Measurements from ENCODE around the gene TDRD10. TPM values are rescaled to one million over a fixed set of nuclear protein-coding genes. Genes with fewer than 3 reads are reported as not detected.

Gene TDRD10
- total and polyA plus RNA-seq, 2 donors (not counting 1 experiment from before 2014, with no cell fraction given): 0.06 TPM; not detected in 1

DNA sequence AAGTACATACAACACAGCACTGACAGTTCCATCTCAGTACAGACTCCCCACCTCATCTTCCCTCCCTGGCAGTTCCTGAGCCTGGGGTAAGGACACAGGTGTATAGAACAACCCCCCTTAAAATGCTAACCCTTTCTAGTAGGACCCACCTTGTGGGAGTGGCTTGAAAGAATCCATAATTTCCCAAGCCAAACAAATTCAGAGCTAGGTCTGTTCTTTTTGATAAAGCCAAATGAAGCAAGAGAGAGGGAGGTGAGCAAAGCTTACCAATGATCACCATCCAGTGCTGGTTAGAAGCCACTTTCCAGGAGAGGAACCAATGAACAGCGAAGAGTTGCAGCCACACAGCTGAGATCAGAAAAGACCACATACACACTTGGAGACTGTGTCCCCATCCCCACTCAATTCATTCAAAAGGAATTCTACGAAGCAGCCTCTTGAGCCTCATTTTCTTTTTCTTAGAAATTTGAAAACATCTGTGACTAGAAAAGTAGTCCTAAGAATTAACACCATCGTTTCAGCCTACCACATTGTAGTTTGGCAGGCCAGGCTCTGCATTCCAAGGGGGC lies 47.3 kb downstream of the TDRD10 start:
- no peak for ATAC-seq (ENCODE audit: low read depth)

DNA sequence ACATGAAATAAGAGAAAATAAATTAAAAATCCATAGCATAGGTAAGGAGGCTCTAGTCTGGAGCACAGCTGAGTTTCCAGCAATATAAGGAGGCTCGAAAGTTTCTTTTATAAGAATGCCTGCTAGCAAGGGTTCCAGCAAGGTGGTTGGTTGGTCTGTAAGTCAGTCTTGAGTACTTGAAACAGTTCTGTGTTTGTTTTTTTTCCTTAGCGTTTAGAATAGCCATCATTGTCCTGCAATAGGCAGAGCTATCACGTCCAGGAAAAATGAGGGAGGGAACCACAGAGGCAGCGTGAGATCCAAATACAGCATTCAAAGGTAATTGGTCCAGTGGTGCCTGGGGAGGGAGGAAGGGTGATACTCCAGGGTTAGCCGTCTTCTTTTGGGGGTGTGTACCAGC lies 48.1 kb downstream of the TDRD10 start:
- peaks cover 39% of the 10 kb centered on the region for H4K20me1 ChIP-seq (ENCODE audit: control insufficient read depth, insufficient read depth, low read length, poor library complexity, severe bottlenecking)
- no peaks in the 10 kb centered on the region for H3K27me3 ChIP-seq (replicated peaks in 1 of 4; ENCODE audit: control extremely low read depth in 1 of 4, control insufficient read depth in 3 of 4, insufficient read depth in 4 of 4, low read length in 3 of 4)
- DNase-seq: no peak
- H3K4me3 ChIP-seq (ENCODE audit: control extremely low read depth in 1 of 5, extremely low read depth in 1 of 5, insufficient read depth in 1 of 5, low read depth in 2 of 5, low read length in 4 of 5): no peak overlapping the region
- 90% methylated on average over 4 of the region's 5 CpGs for WGBS (ENCODE audit: insufficient coverage)
- H3K4me1 ChIP-seq (ENCODE audit: control insufficient read depth in 2 of 2, insufficient read depth in 2 of 2, low read length in 2 of 2): no peaks in the 10 kb centered on the region
- TF ChIP-seq, protein P1, sequence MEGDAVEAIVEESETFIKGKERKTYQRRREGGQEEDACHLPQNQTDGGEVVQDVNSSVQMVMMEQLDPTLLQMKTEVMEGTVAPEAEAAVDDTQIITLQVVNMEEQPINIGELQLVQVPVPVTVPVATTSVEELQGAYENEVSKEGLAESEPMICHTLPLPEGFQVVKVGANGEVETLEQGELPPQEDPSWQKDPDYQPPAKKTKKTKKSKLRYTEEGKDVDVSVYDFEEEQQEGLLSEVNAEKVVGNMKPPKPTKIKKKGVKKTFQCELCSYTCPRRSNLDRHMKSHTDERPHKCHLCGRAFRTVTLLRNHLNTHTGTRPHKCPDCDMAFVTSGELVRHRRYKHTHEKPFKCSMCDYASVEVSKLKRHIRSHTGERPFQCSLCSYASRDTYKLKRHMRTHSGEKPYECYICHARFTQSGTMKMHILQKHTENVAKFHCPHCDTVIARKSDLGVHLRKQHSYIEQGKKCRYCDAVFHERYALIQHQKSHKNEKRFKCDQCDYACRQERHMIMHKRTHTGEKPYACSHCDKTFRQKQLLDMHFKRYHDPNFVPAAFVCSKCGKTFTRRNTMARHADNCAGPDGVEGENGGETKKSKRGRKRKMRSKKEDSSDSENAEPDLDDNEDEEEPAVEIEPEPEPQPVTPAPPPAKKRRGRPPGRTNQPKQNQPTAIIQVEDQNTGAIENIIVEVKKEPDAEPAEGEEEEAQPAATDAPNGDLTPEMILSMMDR (IDR thresholded peaks at IDR 0.05): no peak
- no peak for TF ChIP-seq EZH2 (IDR thresholded peaks at IDR 0.05; ENCODE audit: borderline replicate concordance, insufficient read depth, low read depth, low read length, poor library complexity, severe bottlenecking)
- no peak overlapping the region for H3K9ac ChIP-seq (ENCODE audit: low read length)
- H2AFZ ChIP-seq (ENCODE audit: insufficient read depth, low read depth, low read length, poor library complexity, severe bottlenecking): no peak overlapping the region
- H3K36me3 ChIP-seq (replicated peaks in 1 of 2; ENCODE audit: control extremely low read depth in 1 of 2, control insufficient read depth in 1 of 2, extremely low read depth in 1 of 2, insufficient read depth in 2 of 2, low read length in 1 of 2): peaks cover 20 to 64% of the 10 kb centered on the region in 2 experiments
- H3K9me3 ChIP-seq (ENCODE audit: control extremely low read depth in 1 of 3, control insufficient read depth in 2 of 3, insufficient read depth in 1 of 3, low read length in 2 of 3): peaks cover 0 to 3% (median 0%) of the 10 kb centered on the region in 3 donors
- CTCF ChIA-PET: interaction anchor here (6.6 kb wide), 1 partner anchor 68 kb away, joined by 188 read pairs; no protein-coding TSS in a partner anchor
- H3K4me1 Mint-ChIP-seq: peaks cover 7% of the 10 kb centered on the region
- POLR2A ChIA-PET: no interaction called here
- H3K4me3 Mint-ChIP-seq: no peak overlapping the region
- no peak for ATAC-seq (ENCODE audit: low read depth)
- intact Hi-C loops (cut with micrococcal nuclease): no loop called here
- no peak overlapping the region for H3K27ac Mint-ChIP-seq
- peaks cover 4% of the 10 kb centered on the region for H3K27me3 Mint-ChIP-seq
- no peaks in the 10 kb centered on the region for H3K79me2 ChIP-seq (ENCODE audit: control insufficient read depth, insufficient read depth, low read length)
- no peak overlapping the region for H3K4me2 ChIP-seq (replicated peaks; ENCODE audit: low read depth, low read length, poor library complexity, severe bottlenecking)
- no peaks in the 10 kb centered on the region for H3K9me3 Mint-ChIP-seq (ENCODE audit: insufficient read depth)
- H3K27ac ChIP-seq (ENCODE audit: low read length in 2 of 2): no peak overlapping the region

More for the DNA sequence above, 47.3 kb downstream of the TDRD10 start:
- no peak overlapping the region for H2AFZ ChIP-seq (ENCODE audit: insufficient read depth, low read depth, low read length, poor library complexity, severe bottlenecking)
- ChIA-PET CTCF (interaction anchor here (1.0 to 6.6 kb wide), 2 partner anchors 10 to 67 kb away, joined by 3 to 188 read pairs; no protein-coding TSS in a partner anchor), POLR2A (no interaction called here)
- H3K9me3 ChIP-seq (ENCODE audit: control extremely low read depth in 1 of 3, control insufficient read depth in 2 of 3, insufficient read depth in 1 of 3, low read length in 2 of 3): peaks cover 0 to 3% (median 0%) of the 10 kb centered on the region in 3 donors
- H3K79me2 ChIP-seq (ENCODE audit: control insufficient read depth, insufficient read depth, low read length): no peaks in the 10 kb centered on the region
- Mint-ChIP-seq H3K9me3 (ENCODE audit: insufficient read depth) (no peaks in the 10 kb centered on the region), H3K4me3 (no peak overlapping the region), H3K4me1 (peaks cover 7% of the 10 kb centered on the region), H3K27ac (no peak overlapping the region), H3K27me3 (peaks cover 8% of the 10 kb centered on the region)
- TF ChIP-seq, protein P1 (IDR thresholded peaks at IDR 0.05): no peak
- TF ChIP-seq EZH2 (IDR thresholded peaks at IDR 0.05; ENCODE audit: borderline replicate concordance, insufficient read depth, low read depth, low read length, poor library complexity, severe bottlenecking): no peak
- DNase-seq: no peak
- no peaks in the 10 kb centered on the region for H3K27me3 ChIP-seq (replicated peaks in 1 of 4; ENCODE audit: control extremely low read depth in 1 of 4, control insufficient read depth in 3 of 4, insufficient read depth in 4 of 4, low read length in 3 of 4)
- WGBS (ENCODE audit: insufficient coverage): 93% methylated on average over 2 of the region's 3 CpGs
- no peak overlapping the region for H3K4me3 ChIP-seq (ENCODE audit: control extremely low read depth in 1 of 5, extremely low read depth in 1 of 5, insufficient read depth in 1 of 5, low read depth in 2 of 5, low read length in 4 of 5)
- no peak overlapping the region for H3K27ac ChIP-seq (ENCODE audit: low read length in 2 of 2)
- H3K4me1 ChIP-seq (ENCODE audit: control insufficient read depth in 2 of 2, insufficient read depth in 2 of 2, low read length in 2 of 2): no peaks in the 10 kb centered on the region
- H3K9ac ChIP-seq (ENCODE audit: low read length): no peak overlapping the region
- intact Hi-C loops (cut with micrococcal nuclease): loop anchor here (5.0 kb wide), 1 partner anchor 227 kb away; the partner anchor contains the start of gene AQP10
- peaks cover 32% of the 10 kb centered on the region for H4K20me1 ChIP-seq (ENCODE audit: control insufficient read depth, insufficient read depth, low read length, poor library complexity, severe bottlenecking)
- no peak overlapping the region for H3K4me2 ChIP-seq (replicated peaks; ENCODE audit: low read depth, low read length, poor library complexity, severe bottlenecking)
- H3K36me3 ChIP-seq (replicated peaks in 1 of 2; ENCODE audit: control extremely low read depth in 1 of 2, control insufficient read depth in 1 of 2, extremely low read depth in 1 of 2, insufficient read depth in 2 of 2, low read length in 1 of 2): peaks cover 20 to 56% of the 10 kb centered on the region in 2 experiments

Data from B cell (primary cell).